Transverse colon (tissue), 4 donors: ENCODE measurements around the gene KNCN. TPM values are rescaled to one million over a fixed set of nuclear protein-coding genes. Genes with fewer than 3 reads are reported as not detected.

Experiments used
- DNase-seq: peaks from one replicate; pipeline ENCODE4 v3.0.0-alpha.2; 2019
- H3K27ac ChIP-seq, 4 donors: fragments of 200-600 bp; sonication (generic); 2 replicates each; pipeline ENCODE4 v1.5.1; 2016 to 2018; ENCODE audit warnings: inconsistent platforms in 4 of 4
- H3K27me3 ChIP-seq: fragments of 200-600 bp; sonication (generic); 2 replicates; pipeline ENCODE4 v1.5.1; 2017; ENCODE audit warnings: inconsistent platforms
- H3K36me3 ChIP-seq, 4 donors: fragments of 200-600 bp; sonication (generic); 2 replicates each; pipeline ENCODE4 v1.5.1; 2017 to 2019; ENCODE audit warnings: inconsistent platforms in 4 of 4
- H3K4me1 ChIP-seq, 4 donors: fragments of 200-600 bp; sonication (generic); 2 replicates each; pipeline ENCODE4 v1.5.1; 2017 to 2020; ENCODE audit warnings: inconsistent platforms in 4 of 4
- H3K4me3 ChIP-seq, 4 donors: fragments of 200-600 bp; sonication (generic); 1 replicate in 1 of 4; 2 replicates in 3 of 4; pipeline versions ENCODE4 v1.5.1 to v1.6.1; 2017 to 2019; ENCODE audit warnings: inconsistent platforms in 4 of 4
- H3K9me3 ChIP-seq, 2 donors: fragments of 200-600 bp; sonication (generic); 2 replicates each; pipeline ENCODE4 v1.5.1; 2017 to 2019; ENCODE audit warnings: inconsistent platforms in 2 of 2
- EP300 ChIP-seq: sonication (generic); formaldehyde crosslinking; IDR thresholded peaks from one replicate; pipeline ENCODE4 v1.6.1; 2017; ENCODE audit warnings: antibody characterized with exemption, low read depth
- POLR2A ChIP-seq: fragments of 450-650 bp; IDR thresholded peaks from one replicate; pipeline ENCODE4 v1.6.1; 2016; ENCODE audit warnings: antibody characterized with exemption, mild to moderate bottlenecking, moderate library complexity
- POLR2AphosphoS5 ChIP-seq, 3 donors: sonication (generic); formaldehyde crosslinking; IDR thresholded peaks; one replicate each; pipeline ENCODE4 v1.6.1; 2016; ENCODE audit warnings: antibody characterized with exemption in 3 of 3
- WGBS, 2 donors: methylation state at CpG; one replicate each; pipeline ENCODE4 v1.1.5; 2018; ENCODE audit warnings: low coverage in 1 of 2; 5-methylcytosine and 5-hydroxymethylcytosine counted together
- in situ Hi-C, 4 donors: fragments of 200-750 bp; cut with MboI; loops; one replicate each; pipeline versions ENCODE4 v1.15.0 to v1.15.1; 2017; ENCODE audit warnings: low sequenced_read_pairs in 3 of 4, low pct_ligation_motif_present in 1 of 4, low pct_unique_long_range_greater_than_20kb in 1 of 4
- intact Hi-C: fragments of 100-400 bp; cut with DNase I; formaldehyde crosslinking; loops from one replicate; pipeline ENCODE4 v1.15.1; 2023; ENCODE audit warnings: low total_unique reads
- total RNA-seq, 4 donors: library from RNA; depleted of rRNA; stranded (reverse); fragments of >200 nt; gene quantifications; one replicate each; pipeline ENCODE4 v1.1.0, GENCODE V29; 2016
- TF ChIP-seq, protein P1 (sequence below), 5 experiments: fragments of 200-600 bp in 3 of 5; fragments of 450-650 bp in 2 of 5; sonication (generic) in 3 of 5; IDR thresholded peaks; 1 replicate in 2 of 5; 2 replicates in 3 of 5; pipeline ENCODE4 v1.5.1; 2016 to 2017; ENCODE audit warnings: antibody characterized with exemption in 5 of 5, inconsistent platforms in 3 of 5, mild to moderate bottlenecking in 2 of 5, moderate library complexity in 1 of 5

The KNCN gene
- total RNA-seq, 4 donors from 2014 or later = not detected

DNA sequence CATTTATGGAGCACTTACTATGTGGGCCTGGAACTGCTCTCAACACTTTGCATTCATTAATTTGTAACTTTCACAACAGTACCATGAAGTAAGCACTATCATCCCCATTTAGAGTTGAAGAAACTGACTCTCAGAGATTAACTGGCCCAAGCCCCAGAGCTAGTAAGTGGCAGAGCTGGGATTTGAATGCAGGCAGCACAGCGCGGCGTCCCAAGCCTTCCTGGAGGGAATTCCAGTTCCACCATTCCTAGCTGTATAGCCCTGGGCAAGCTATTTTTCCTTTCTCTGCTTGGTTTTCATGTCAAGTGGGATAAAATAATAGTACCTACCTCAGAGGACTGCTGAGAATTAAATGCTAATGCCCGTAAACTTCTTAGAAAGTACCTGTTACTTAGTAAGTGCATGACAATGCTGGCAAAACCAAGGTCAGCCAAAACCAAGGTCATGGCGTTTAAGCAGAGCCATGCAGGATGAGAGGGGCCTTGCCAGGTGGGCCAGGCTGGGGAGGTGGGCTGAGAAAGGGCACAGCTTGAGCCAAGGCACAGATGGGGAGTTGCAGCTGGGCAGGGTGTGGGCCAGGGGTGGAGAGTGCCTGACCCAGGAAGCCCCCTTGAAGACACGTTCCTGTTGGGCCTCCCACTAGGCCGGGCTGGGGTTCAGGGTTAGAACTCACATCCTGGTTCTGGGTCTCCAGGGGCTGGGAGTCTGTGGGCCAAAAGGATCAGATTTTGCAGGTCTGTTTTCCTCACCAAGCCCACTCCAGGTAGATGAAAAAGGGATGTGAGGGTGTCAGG, 4.6 kb upstream of the KNCN start:
- intact Hi-C loops (no loop called here), in situ Hi-C loops (no loop called here)
- peaks cover 0 to 7% (median 0%) of the 10 kb centered on the region in 4 donors for H3K36me3 ChIP-seq
- WGBS, 2 donors = 33 to 84% methylated on average over 1 to 7 of the region's 7 CpGs
- H3K4me1 ChIP-seq = no peaks in the 10 kb centered on the region
- no peak overlapping the region for H3K4me3 ChIP-seq
- no peaks in the 10 kb centered on the region for H3K9me3 ChIP-seq
- peaks cover 6% of the 10 kb centered on the region for H3K27me3 ChIP-seq
- no peak for DNase-seq
- no peak overlapping the region for H3K27ac ChIP-seq
- TF ChIP-seq POLR2AphosphoS5 (IDR thresholded peaks at IDR 0.05) (no peak), POLR2A (no peak), EP300 (no peak)
- TF ChIP-seq, protein P1, sequence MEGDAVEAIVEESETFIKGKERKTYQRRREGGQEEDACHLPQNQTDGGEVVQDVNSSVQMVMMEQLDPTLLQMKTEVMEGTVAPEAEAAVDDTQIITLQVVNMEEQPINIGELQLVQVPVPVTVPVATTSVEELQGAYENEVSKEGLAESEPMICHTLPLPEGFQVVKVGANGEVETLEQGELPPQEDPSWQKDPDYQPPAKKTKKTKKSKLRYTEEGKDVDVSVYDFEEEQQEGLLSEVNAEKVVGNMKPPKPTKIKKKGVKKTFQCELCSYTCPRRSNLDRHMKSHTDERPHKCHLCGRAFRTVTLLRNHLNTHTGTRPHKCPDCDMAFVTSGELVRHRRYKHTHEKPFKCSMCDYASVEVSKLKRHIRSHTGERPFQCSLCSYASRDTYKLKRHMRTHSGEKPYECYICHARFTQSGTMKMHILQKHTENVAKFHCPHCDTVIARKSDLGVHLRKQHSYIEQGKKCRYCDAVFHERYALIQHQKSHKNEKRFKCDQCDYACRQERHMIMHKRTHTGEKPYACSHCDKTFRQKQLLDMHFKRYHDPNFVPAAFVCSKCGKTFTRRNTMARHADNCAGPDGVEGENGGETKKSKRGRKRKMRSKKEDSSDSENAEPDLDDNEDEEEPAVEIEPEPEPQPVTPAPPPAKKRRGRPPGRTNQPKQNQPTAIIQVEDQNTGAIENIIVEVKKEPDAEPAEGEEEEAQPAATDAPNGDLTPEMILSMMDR (IDR thresholded peaks at IDR 0.05) = no peak

GRCh38 chr1:46554597-46555381, 3.3 kb upstream of the KNCN start:
- H3K27ac ChIP-seq = no peak overlapping the region
- peaks cover 0 to 3% (median 0%) of the 10 kb centered on the region in 4 donors for H3K4me1 ChIP-seq
- in situ Hi-C loops = no loop called here
- H3K27me3 ChIP-seq = peaks cover 16% of the 10 kb centered on the region
- H3K9me3 ChIP-seq = no peaks in the 10 kb centered on the region
- intact Hi-C loops = no loop called here
- TF ChIP-seq POLR2AphosphoS5 (IDR thresholded peaks at IDR 0.05) (no peak), EP300 (no peak), POLR2A (no peak)
- TF ChIP-seq, protein P1 (IDR thresholded peaks at IDR 0.05) = no peak
- 83% methylated on average over 12 of the region's 12 CpGs; no CpG with 5 or more reads in 1 of the 2 donors for WGBS, 2 donors
- DNase-seq = no peak
- H3K4me3 ChIP-seq = no peak overlapping the region
- no peaks in the 10 kb centered on the region for H3K36me3 ChIP-seq

DNA sequence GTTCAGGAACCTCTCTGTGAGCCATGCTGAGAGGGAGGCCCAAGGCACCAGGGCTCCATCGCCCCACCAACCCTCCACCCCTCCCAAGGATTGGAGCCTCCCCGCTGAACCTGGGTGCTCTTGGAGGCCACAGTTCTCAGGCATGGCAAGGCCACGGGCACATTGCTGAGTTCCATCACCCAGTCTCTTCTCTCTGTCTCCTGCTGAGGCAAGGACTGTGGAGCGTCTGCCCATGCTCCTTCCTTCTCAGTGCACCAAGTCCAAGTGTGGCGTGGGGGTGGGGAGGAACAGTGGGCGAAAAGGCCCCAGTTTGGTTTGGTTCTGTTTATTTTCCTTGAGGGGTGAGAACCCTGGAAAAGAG, 2.8 kb upstream of the KNCN start:
- no peak overlapping the region for H3K4me3 ChIP-seq
- in situ Hi-C loops (no loop called here), intact Hi-C loops (no loop called here)
- H3K27ac ChIP-seq = no peak overlapping the region
- 89% methylated on average over 6 of the region's 6 CpGs; no CpG with 5 or more reads in 1 of the 2 donors for WGBS, 2 donors
- no peak for DNase-seq
- H3K27me3 ChIP-seq = peaks cover 18% of the 10 kb centered on the region
- peaks cover 0 to 8% (median 0%) of the 10 kb centered on the region in 4 donors for H3K4me1 ChIP-seq
- H3K36me3 ChIP-seq = no peaks in the 10 kb centered on the region
- no peaks in the 10 kb centered on the region for H3K9me3 ChIP-seq
- TF ChIP-seq, protein P1 (IDR thresholded peaks at IDR 0.05) = no peak
- no peak for TF ChIP-seq POLR2AphosphoS5 (IDR thresholded peaks at IDR 0.05)
- TF ChIP-seq POLR2A = no peak
- no peak for TF ChIP-seq EP300

DNA sequence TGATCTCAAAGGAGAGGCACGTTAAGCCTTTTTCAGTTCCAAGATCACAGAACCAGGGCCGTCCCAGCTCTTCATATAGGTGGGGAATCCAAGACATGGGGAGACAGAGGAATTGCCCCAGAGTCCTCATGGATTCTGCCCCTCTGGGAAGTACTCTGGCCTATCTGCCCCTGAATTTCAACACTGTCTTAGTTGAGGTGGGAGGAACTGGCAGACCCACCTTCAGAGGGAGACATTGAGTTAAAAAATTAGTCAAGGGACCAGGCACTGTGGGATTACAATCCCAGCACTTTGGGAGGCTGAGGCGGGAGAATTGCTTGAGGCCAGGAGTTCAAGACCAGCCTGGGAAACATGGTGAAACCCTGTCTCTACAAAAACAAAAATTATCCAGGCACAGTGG, 2.1 kb upstream of the KNCN start:
- peaks cover 19% of the 10 kb centered on the region for H3K27me3 ChIP-seq
- no peak overlapping the region for H3K4me3 ChIP-seq
- no peaks in the 10 kb centered on the region for H3K36me3 ChIP-seq
- intact Hi-C loops = no loop called here
- TF ChIP-seq POLR2AphosphoS5 (IDR thresholded peaks at IDR 0.05) (no peak), POLR2A (no peak), EP300 (no peak)
- TF ChIP-seq, protein P1 (IDR thresholded peaks at IDR 0.05) = no peak
- 93% methylated on average over 3 of the region's 3 CpGs; no CpG with 5 or more reads in 1 of the 2 donors for WGBS, 2 donors
- no peak overlapping the region for H3K27ac ChIP-seq
- in situ Hi-C loops = no loop called here
- peaks cover 0 to 9% (median 0%) of the 10 kb centered on the region in 4 donors for H3K4me1 ChIP-seq
- H3K9me3 ChIP-seq = no peaks in the 10 kb centered on the region
- no peak for DNase-seq
